Activated naive CD4-positive, alpha-beta T cell treated with anti-CD3 and anti-CD28 coated beads, Interleukin-2, amount 10 ng/mL, durations not matched to agents 7 days and 5 days (primary cell): Measurements from ENCODE around the gene ZNF616.

Experiments used
- CTCF ChIA-PET: fragments of 350-600 bp; sonication (Branson Sonifier 250); formaldehyde crosslinking; loops from one replicate; lab custom pipeline; 2021; ENCODE audit warnings: antibody characterized with exemption; lab: Charles Lee
- DNase-seq: peaks from one replicate; pipeline ENCODE4 v3.0.0-alpha.2; 2020
- H3K27ac Mint-ChIP-seq: one replicate; pipeline ENCODE4 v1.8.0; 2021; ENCODE audit warnings: mild to moderate bottlenecking, moderate library complexity, mixed read lengths
- H3K27me3 Mint-ChIP-seq: one replicate; pipeline ENCODE4 v1.8.0; 2021; ENCODE audit warnings: mild to moderate bottlenecking, mixed read lengths
- H3K36me3 Mint-ChIP-seq: one replicate; pipeline ENCODE4 v1.8.0; 2021; ENCODE audit warnings: mixed read lengths
- H3K4me1 Mint-ChIP-seq: one replicate; pipeline ENCODE4 v1.8.0; 2021; ENCODE audit warnings: mixed read lengths
- H3K4me3 Mint-ChIP-seq: one replicate; pipeline ENCODE4 v1.8.0; 2021; ENCODE audit warnings: mild to moderate bottlenecking, moderate library complexity, mixed read lengths
- H3K9me3 Mint-ChIP-seq: one replicate; pipeline ENCODE4 v1.8.0; 2021; ENCODE audit warnings: mixed read lengths

The ZNF616 gene

DNA sequence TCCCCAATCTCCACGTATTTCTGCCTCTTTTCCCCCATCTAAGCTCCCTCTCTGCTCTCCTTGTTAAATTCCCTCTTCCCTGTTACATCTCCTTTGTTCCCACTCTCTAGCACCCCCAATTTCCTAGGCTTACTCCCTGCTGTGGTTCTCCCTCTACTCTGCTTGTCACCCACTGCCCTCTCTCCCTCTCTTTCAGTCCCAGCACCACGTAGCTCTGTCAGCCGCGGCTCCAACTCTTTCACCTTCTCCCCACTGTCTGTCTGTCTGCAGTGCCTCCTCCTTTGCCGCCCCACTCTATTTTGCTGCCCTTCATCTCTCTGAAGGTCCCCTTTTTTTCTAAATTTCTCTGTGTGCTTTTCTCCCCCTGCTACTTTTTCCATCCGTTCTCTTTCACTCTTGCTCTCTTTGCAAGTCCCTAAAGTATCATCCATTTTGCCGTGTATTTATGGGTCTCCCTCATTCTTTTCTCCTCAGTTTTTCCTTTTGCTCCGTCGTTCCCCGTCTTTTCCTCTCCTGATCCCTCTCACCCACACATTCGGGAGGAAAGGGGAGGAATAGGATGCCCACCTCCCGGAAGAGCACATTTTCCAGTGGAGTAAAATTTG, 45.1 kb downstream of the ZNF616 start:
- Mint-ChIP-seq H3K27ac (peak overlapping the region; percentile 91), H3K4me1 (peaks cover 29% of the 10 kb centered on the region), H3K4me3 (peak overlapping the region; percentile 92), H3K9me3 (peaks cover 74% of the 10 kb centered on the region), H3K36me3 (peaks cover 67% of the 10 kb centered on the region), H3K27me3 (no peaks in the 10 kb centered on the region)
- DNase-seq, result no peak
- CTCF ChIA-PET, result no interaction called here

DNA sequence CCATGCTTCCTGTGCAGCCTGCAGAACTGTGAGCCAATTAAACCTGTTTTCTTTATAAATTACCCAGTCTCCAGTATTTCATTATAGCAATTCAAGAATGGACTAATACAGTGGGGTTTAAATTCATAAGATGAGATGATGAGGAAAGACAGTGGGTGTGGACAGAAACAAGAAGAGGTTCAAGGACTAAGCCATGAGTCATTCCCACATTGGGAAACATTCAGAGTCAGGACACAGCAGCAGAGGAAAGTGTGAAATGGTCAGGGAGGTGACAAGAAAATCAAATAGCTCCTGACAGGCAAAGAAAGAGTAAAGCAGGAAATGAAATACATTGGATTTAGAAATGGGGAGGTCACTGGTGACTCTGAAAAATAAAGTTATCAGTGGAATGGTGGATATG, 53.3 kb downstream of the ZNF616 start:
- no peak overlapping the region for H3K27ac Mint-ChIP-seq
- peaks cover 2% of the 10 kb centered on the region for H3K4me1 Mint-ChIP-seq
- no peak for DNase-seq
- H3K27me3 Mint-ChIP-seq, result no peaks in the 10 kb centered on the region
- CTCF ChIA-PET, result interaction anchor here (0.7 kb wide), 1 partner anchor 278 kb away, joined by 3 read pairs; no protein-coding TSS in a partner anchor
- no peak overlapping the region for H3K4me3 Mint-ChIP-seq
- H3K36me3 Mint-ChIP-seq, result peaks cover 95% of the 10 kb centered on the region
- peaks cover 76% of the 10 kb centered on the region for H3K9me3 Mint-ChIP-seq

DNA sequence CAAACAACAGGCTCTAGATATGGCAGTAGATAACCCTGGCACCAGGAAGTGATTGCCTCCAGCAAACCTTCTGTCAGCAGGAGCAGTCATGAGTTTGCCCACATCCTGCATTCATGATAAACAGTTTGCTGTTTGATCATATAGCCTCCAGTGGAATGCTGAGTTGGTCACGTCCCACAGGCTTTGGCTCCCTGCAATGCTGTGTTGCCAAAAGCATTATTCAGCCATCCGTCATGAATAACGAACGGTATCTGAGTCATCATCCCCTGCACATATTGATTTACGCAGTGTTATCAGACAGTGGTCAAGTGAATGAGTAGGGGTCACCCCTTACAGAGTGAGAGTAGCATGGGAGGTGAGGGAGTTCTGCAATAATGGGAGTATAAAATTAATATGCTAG, 69.2 kb downstream of the ZNF616 start:
- H3K4me3 Mint-ChIP-seq, result no peak overlapping the region
- no peaks in the 10 kb centered on the region for H3K4me1 Mint-ChIP-seq
- DNase-seq, result no peak
- no peaks in the 10 kb centered on the region for H3K27me3 Mint-ChIP-seq
- peaks cover 94% of the 10 kb centered on the region for H3K36me3 Mint-ChIP-seq
- H3K27ac Mint-ChIP-seq, result no peak overlapping the region
- CTCF ChIA-PET, result no interaction called here
- peaks cover 79% of the 10 kb centered on the region for H3K9me3 Mint-ChIP-seq

DNA sequence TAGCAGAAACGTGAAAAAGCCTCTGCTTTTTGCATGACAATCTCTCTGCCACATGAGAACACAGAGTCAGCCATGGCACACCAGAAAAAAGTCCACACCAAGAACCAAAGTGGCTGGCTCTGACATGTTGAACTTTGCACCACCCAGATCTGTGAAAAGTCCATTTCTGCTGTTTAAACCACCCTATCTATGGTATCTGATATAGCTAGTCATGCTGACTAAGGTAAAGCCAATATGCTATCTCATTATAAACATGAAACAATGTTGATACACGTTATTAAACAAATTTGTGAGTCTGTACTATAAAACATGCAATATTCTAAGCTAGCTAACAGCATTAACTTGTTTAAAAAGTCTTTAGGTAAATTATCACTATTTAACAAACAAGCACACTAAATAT, 70.1 kb downstream of the ZNF616 start:
- H3K4me3 Mint-ChIP-seq, result no peak overlapping the region
- no peaks in the 10 kb centered on the region for H3K27me3 Mint-ChIP-seq
- H3K4me1 Mint-ChIP-seq, result no peaks in the 10 kb centered on the region
- H3K36me3 Mint-ChIP-seq, result peaks cover 94% of the 10 kb centered on the region
- DNase-seq, result no peak
- no peak overlapping the region for H3K27ac Mint-ChIP-seq
- peaks cover 79% of the 10 kb centered on the region for H3K9me3 Mint-ChIP-seq
- CTCF ChIA-PET, result no interaction called here

DNA sequence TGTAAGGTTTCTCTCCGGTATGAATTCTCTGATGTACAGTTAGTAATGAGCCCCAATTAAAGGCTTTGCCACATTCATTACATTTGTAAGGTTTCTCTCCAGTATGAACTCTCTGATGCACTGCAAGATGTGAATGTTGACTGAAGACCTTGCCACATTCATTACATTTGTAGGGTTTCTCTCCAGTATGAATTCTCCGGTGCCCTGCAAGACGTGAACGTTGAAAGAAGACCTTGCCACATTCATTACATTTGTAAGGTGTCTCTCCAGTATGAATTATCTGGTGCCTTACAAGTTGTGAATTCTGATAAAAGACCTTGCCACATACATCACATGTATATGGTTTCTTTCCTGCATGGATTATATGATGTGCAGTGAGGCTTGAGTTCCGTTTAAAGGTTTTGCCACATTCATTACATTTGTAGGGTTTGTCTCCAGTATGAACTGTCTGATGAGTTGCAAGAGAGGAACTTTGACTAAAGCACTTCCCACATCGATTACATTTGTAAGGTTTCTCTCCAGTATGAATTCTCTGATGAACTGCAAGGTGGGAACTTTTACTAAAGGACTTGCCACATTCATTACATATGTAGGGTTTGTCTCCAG, 73.4 kb downstream of the ZNF616 start:
- no peaks in the 10 kb centered on the region for H3K4me1 Mint-ChIP-seq
- H3K36me3 Mint-ChIP-seq, result peaks cover 78% of the 10 kb centered on the region
- no peak overlapping the region for H3K27ac Mint-ChIP-seq
- H3K4me3 Mint-ChIP-seq, result no peak overlapping the region
- H3K27me3 Mint-ChIP-seq, result no peaks in the 10 kb centered on the region
- CTCF ChIA-PET, result no interaction called here
- peaks cover 80% of the 10 kb centered on the region for H3K9me3 Mint-ChIP-seq
- no peak for DNase-seq

DNA sequence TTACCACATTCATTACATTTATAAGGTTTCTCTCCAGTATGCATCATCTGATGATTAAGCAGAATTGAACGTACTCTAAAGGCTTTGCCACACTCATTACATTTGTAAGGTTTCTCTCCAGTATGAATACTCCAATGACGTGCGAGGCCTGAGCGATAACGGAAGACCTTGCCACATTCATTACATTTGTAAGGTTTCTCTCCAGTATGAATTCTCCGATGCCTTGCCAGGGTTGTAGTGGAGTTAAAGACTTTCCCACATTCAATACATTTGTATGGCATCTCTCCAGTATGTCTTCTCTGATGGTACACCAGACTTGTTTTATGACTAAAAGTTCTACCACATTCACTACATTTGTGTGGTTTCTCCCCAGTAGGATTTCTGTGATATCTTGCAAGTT, 74.3 kb downstream of the ZNF616 start:
- Mint-ChIP-seq H3K27ac (no peak overlapping the region), H3K36me3 (peaks cover 76% of the 10 kb centered on the region), H3K27me3 (no peaks in the 10 kb centered on the region), H3K9me3 (peaks cover 79% of the 10 kb centered on the region), H3K4me3 (no peak overlapping the region), H3K4me1 (no peaks in the 10 kb centered on the region)
- DNase-seq, result no peak
- CTCF ChIA-PET, result no interaction called here
